GM10266 (cell line): ENCODE measurements around the gene AMPD3.

Source experiments
- DNase-seq: peaks from one replicate; pipeline ENCODE4 v3.0.0; 2012; ENCODE audit errors: extremely low spot score
- TF ChIP-seq, protein P1 (sequence below): IDR thresholded peaks from 2 replicates; pipeline ENCODE4 v1.5.1; 2012; ENCODE audit warnings: mild to moderate bottlenecking, low read depth; ENCODE audit not compliant: control insufficient read depth, insufficient read depth; ENCODE audit errors: missing control alignments

Gene AMPD3

DNA sequence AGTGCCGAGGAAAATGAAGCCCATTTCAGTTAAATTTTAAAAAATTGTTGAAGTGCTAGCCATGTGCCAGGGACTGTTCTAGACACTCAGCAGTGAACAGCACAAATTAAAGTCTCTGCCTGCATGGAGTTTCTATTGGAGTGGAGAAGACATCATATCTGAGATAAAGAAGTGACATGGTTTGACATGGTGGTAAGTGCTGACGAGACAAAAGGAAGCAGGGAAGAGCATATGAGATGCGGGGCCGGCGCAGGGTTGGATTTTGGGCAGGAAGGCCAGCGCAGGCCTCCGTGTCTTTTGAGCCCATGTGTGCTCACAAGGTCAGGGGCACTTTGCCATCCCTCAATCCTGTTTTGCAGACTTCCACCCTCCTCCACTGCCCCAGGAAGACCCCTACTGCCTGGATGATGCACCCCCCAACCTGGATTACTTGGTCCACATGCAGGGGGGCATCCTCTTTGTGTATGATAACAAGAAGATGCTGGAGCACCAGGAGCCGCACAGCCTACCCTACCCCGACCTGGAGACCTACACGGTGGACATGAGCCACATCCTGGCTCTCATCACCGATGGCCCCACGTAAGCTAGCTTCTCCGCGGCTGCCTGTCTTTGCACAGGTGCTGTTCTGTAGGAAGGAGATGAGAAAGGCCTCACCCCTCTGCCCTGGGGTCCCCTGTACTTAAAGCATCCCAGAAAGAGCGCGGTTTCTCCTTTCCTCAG is 29.6 kb downstream of the AMPD3 start:
- TF ChIP-seq, protein P1, sequence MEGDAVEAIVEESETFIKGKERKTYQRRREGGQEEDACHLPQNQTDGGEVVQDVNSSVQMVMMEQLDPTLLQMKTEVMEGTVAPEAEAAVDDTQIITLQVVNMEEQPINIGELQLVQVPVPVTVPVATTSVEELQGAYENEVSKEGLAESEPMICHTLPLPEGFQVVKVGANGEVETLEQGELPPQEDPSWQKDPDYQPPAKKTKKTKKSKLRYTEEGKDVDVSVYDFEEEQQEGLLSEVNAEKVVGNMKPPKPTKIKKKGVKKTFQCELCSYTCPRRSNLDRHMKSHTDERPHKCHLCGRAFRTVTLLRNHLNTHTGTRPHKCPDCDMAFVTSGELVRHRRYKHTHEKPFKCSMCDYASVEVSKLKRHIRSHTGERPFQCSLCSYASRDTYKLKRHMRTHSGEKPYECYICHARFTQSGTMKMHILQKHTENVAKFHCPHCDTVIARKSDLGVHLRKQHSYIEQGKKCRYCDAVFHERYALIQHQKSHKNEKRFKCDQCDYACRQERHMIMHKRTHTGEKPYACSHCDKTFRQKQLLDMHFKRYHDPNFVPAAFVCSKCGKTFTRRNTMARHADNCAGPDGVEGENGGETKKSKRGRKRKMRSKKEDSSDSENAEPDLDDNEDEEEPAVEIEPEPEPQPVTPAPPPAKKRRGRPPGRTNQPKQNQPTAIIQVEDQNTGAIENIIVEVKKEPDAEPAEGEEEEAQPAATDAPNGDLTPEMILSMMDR: no peak
- no peak for DNase-seq

GRCh38 chr11:10485646-10486045 is 30.6 kb downstream of the AMPD3 start:
- TF ChIP-seq, protein P1: no peak
- no peak for DNase-seq

GRCh38 chr11:10486161-10486840 is 31.2 kb downstream of the AMPD3 start:
- TF ChIP-seq, protein P1: no peak
- DNase-seq: no peak

DNA sequence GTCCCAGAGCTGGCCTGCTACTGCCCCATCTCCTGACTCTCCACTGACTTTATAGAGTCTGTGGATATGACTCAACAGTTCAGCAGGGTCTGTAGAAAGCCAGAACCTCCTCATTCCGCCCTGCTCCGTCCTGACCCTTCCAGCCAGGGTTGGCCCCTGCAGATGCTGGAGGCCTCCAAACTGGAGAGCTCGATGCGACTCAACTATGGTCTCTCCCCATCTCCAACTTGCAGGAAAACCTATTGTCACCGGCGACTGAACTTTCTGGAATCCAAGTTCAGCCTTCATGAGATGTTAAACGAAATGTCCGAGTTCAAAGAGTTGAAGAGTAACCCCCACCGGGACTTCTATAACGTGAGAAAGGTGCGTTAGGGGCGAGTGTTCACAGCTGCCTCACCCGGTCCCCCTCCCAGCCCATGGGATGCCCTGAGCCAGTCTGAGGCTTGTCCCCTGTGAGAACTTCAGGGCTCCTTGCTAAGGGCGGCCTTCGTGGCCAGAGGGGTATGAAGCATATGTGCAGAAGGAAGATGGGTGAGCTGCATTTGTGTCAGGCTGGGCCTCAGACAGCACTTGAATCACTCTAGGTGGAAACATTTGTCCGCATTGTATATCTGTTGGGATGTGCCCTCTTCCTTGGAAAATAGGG is 32.1 kb downstream of the AMPD3 start:
- TF ChIP-seq, protein P1: no peak
- no peak for DNase-seq

- DNase-seq: no peak
- TF ChIP-seq, protein P1: no peak
Observed at GRCh38 chr11:10488121-10488933, 33.3 kb downstream of the AMPD3 start.

GRCh38 chr11:10488934-10489691 is 34.0 kb downstream of the AMPD3 start:
- TF ChIP-seq, protein P1: no peak
- peak; percentile 51 for DNase-seq
